Measurements from ENCODE around the gene OR6C75.
"Not testable (repeated sequence)": the region's sequence is repeated elsewhere in the genome, so short reads cannot be mapped to it uniquely, and the experiment has no call there.

DNA sequence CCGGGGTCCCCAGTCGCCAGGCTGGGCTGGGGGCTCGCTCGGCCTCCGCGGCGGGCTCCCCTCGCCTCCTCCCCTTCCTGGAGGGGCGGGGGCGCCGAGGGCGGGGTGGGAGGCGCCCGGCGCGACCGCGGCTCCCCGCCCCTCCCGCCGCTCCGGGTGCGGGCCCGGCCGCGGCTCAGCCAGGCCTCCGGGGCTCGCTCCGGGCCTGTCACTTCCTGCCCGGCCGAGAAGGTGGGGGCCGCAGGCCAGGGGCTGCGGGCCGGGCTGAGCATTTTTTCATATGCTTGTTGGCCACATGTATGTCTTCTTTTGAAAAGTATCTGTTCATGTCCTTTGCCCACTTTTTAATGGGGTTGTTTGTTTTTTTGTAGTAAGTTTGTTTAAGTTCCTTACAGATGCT, 52.1 kb downstream of the OR6C75 start:
- TF ChIP-seq, protein P1, sequence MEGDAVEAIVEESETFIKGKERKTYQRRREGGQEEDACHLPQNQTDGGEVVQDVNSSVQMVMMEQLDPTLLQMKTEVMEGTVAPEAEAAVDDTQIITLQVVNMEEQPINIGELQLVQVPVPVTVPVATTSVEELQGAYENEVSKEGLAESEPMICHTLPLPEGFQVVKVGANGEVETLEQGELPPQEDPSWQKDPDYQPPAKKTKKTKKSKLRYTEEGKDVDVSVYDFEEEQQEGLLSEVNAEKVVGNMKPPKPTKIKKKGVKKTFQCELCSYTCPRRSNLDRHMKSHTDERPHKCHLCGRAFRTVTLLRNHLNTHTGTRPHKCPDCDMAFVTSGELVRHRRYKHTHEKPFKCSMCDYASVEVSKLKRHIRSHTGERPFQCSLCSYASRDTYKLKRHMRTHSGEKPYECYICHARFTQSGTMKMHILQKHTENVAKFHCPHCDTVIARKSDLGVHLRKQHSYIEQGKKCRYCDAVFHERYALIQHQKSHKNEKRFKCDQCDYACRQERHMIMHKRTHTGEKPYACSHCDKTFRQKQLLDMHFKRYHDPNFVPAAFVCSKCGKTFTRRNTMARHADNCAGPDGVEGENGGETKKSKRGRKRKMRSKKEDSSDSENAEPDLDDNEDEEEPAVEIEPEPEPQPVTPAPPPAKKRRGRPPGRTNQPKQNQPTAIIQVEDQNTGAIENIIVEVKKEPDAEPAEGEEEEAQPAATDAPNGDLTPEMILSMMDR (conservative IDR thresholded peaks at IDR 0.05; ENCODE audit: low read length) = not testable (repeated sequence)
- not testable (repeated sequence) for TF ChIP-seq EZH2phosphoT487 (IDR thresholded peaks at IDR 0.05; ENCODE audit: borderline replicate concordance, low read depth, low read length)

All from OCI-LY7 (cell line).